DOHH2 (cell line): ENCODE measurements around the gene C2CD2L.

Experiments used
- H3F3A ChIP-seq: fragments of 200-600 bp; sonication (generic), shearing (Covaris generic); 2 replicates; pipeline ENCODE4 v1.6.0; 2016; ENCODE audit warnings: antibody characterized with exemption, mild to moderate bottlenecking; ENCODE audit not compliant: control insufficient read depth, insufficient read depth
- H3K27ac ChIP-seq: fragments of 200-600 bp; sonication (generic); 2 replicates; pipeline ENCODE4 v1.5.1; 2014; ENCODE audit warnings: low read depth, mild to moderate bottlenecking, low read length, moderate library complexity
- H3K27me3 ChIP-seq: fragments of 200-600 bp; sonication (generic); 2 replicates; pipeline ENCODE4 v1.6.1; 2014; ENCODE audit warnings: mild to moderate bottlenecking, low read length, mixed read lengths; ENCODE audit not compliant: control insufficient read depth
- H3K36me3 ChIP-seq: fragments of 200-600 bp; sonication (generic); 2 replicates; pipeline ENCODE4 v1.6.1; 2014; ENCODE audit warnings: mild to moderate bottlenecking, low read length, moderate library complexity, mixed read lengths; ENCODE audit not compliant: control insufficient read depth
- H3K4me1 ChIP-seq: fragments of 200-600 bp; sonication (generic); 2 replicates; pipeline ENCODE4 v1.6.1; 2014; ENCODE audit warnings: mild to moderate bottlenecking, low read length, mixed read lengths; ENCODE audit not compliant: control insufficient read depth
- H3K4me2 ChIP-seq: fragments of 200-600 bp; sonication (generic); 2 replicates; pipeline ENCODE4 v1.6.0; 2014; ENCODE audit warnings: mild to moderate bottlenecking, low read length, moderate library complexity
- H3K4me3 ChIP-seq: fragments of 200-600 bp; sonication (generic); 2 replicates; pipeline ENCODE4 v1.5.1; 2014; ENCODE audit warnings: mild to moderate bottlenecking, low read length, mixed read lengths
- H3K79me2 ChIP-seq: fragments of 200-600 bp; sonication (generic); 2 replicates; pipeline ENCODE4 v1.6.1; 2014; ENCODE audit warnings: mild to moderate bottlenecking, low read length, mixed read lengths; ENCODE audit not compliant: control insufficient read depth
- H3K9me2 ChIP-seq: fragments of 200-600 bp; sonication (generic); replicated peaks from 2 replicates; pipeline ENCODE4 v1.6.1; 2014; ENCODE audit warnings: mild to moderate bottlenecking, low read length, mixed read lengths; ENCODE audit not compliant: control insufficient read depth
- H3K9me3 ChIP-seq: fragments of 200-600 bp; sonication (generic); 2 replicates; pipeline ENCODE4 v1.6.1; 2014; ENCODE audit warnings: antibody characterized with exemption, low read length, mixed read lengths; ENCODE audit not compliant: control insufficient read depth, insufficient read depth
- H4K20me1 ChIP-seq: fragments of 200-600 bp; sonication (generic); 2 replicates; pipeline ENCODE4 v1.6.0; 2014; ENCODE audit warnings: low read depth, mild to moderate bottlenecking, antibody characterized with exemption, low read length, moderate library complexity; ENCODE audit not compliant: control insufficient read depth, insufficient read depth
- EZH2phosphoT487 ChIP-seq: fragments of 200-600 bp; sonication (generic); IDR thresholded peaks from 2 replicates; pipeline ENCODE4 v1.6.1; 2017; ENCODE audit warnings: borderline replicate concordance, mild to moderate bottlenecking, antibody characterized with exemption, low read length, moderate library complexity, mixed read lengths
- TF ChIP-seq, protein P1 (sequence below): fragments of 200-600 bp; sonication (generic); IDR thresholded peaks from one replicate; pipeline ENCODE4 v1.5.1; 2014; ENCODE audit warnings: antibody characterized with exemption, mild to moderate bottlenecking, low read depth, low read length; ENCODE audit not compliant: poor library complexity, severe bottlenecking

The C2CD2L gene

GRCh38 chr11:119111361-119111925 lies 4.3 kb downstream of the C2CD2L start:
- peaks cover 32% of the 10 kb centered on the region for H3K79me2 ChIP-seq
- H3K9me2 ChIP-seq, result no peaks in the 10 kb centered on the region
- H3F3A ChIP-seq, result peaks cover 2% of the 10 kb centered on the region; the same call in 1 of the 2 replicates
- TF ChIP-seq, protein P1, sequence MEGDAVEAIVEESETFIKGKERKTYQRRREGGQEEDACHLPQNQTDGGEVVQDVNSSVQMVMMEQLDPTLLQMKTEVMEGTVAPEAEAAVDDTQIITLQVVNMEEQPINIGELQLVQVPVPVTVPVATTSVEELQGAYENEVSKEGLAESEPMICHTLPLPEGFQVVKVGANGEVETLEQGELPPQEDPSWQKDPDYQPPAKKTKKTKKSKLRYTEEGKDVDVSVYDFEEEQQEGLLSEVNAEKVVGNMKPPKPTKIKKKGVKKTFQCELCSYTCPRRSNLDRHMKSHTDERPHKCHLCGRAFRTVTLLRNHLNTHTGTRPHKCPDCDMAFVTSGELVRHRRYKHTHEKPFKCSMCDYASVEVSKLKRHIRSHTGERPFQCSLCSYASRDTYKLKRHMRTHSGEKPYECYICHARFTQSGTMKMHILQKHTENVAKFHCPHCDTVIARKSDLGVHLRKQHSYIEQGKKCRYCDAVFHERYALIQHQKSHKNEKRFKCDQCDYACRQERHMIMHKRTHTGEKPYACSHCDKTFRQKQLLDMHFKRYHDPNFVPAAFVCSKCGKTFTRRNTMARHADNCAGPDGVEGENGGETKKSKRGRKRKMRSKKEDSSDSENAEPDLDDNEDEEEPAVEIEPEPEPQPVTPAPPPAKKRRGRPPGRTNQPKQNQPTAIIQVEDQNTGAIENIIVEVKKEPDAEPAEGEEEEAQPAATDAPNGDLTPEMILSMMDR, result no peak
- no peak for TF ChIP-seq EZH2phosphoT487
- no peak overlapping the region for H3K4me3 ChIP-seq
- H4K20me1 ChIP-seq, result no peaks in the 10 kb centered on the region
- peaks cover 20% of the 10 kb centered on the region for H3K4me1 ChIP-seq
- H3K27ac ChIP-seq, result no peak overlapping the region
- H3K4me2 ChIP-seq, result no peak overlapping the region
- peaks cover 69% of the 10 kb centered on the region for H3K36me3 ChIP-seq
- H3K27me3 ChIP-seq, result no peaks in the 10 kb centered on the region
- no peaks in the 10 kb centered on the region for H3K9me3 ChIP-seq

- H3K4me2 ChIP-seq, result no peak overlapping the region
- H3K27me3 ChIP-seq, result no peaks in the 10 kb centered on the region
- no peaks in the 10 kb centered on the region for H3K9me2 ChIP-seq
- peaks cover 29% of the 10 kb centered on the region for H3K79me2 ChIP-seq
- no peaks in the 10 kb centered on the region for H3K9me3 ChIP-seq
- no peak for TF ChIP-seq EZH2phosphoT487
- TF ChIP-seq, protein P1, result no peak
- H3K27ac ChIP-seq, result no peak overlapping the region
- H3K36me3 ChIP-seq, result peaks cover 70% of the 10 kb centered on the region
- H4K20me1 ChIP-seq, result no peaks in the 10 kb centered on the region
- peaks cover 15% of the 10 kb centered on the region for H3K4me1 ChIP-seq
- peaks cover 2% of the 10 kb centered on the region; the same call in 1 of the 2 replicates for H3F3A ChIP-seq
- no peak overlapping the region for H3K4me3 ChIP-seq
Observed at GRCh38 chr11:119112314-119113020, 5.3 kb downstream of the C2CD2L start.

DNA sequence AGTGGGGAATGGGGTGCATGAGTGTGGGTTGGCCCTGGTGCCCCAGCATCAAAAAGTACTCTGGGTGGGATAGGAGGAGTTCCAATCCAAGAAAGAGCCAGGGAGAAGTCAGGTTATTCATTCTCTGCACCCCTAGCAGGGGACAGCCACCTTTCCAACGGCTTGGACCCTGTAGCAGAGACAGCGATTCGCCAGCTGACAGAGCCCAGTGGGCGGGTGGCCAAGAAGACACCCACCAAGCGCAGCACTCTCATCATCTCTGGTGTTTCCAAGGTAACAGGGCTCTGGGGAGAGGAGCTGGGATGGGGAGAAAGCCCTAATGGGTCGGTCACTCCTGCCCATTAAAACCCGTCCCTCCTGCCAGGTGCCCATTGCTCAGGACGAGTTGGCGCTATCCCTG lies 6.6 kb downstream of the C2CD2L start:
- Histone ChIP-seq H3K36me3 (peaks cover 70% of the 10 kb centered on the region), H4K20me1 (no peaks in the 10 kb centered on the region), H3K9me2 (no peaks in the 10 kb centered on the region), H3K9me3 (no peaks in the 10 kb centered on the region), H3K4me1 (peaks cover 8% of the 10 kb centered on the region), H3K4me3 (no peak overlapping the region), H3K79me2 (peaks cover 17% of the 10 kb centered on the region), H3K27me3 (no peaks in the 10 kb centered on the region), H3F3A (peaks cover 7% of the 10 kb centered on the region), H3K27ac (no peak overlapping the region), H3K4me2 (no peak overlapping the region)
- no peak for TF ChIP-seq EZH2phosphoT487
- TF ChIP-seq, protein P1, result no peak
